Fibroblast of skin of back (primary cell): ENCODE results near the gene PIK3C2G.

Experiments used
- DNase-seq: peaks from one replicate; pipeline ENCODE4 v3.0.0-alpha.2; 2013

Gene PIK3C2G

GRCh38 chr12:18576648-18577047 lies 315.3 kb downstream of the PIK3C2G start:
- no peak for DNase-seq

GRCh38 chr12:18578191-18578590 lies 316.9 kb downstream of the PIK3C2G start:
- DNase-seq = peak; percentile 25

- no peak for DNase-seq
These were observed 319.0 kb downstream of the PIK3C2G start for GRCh38 chr12:18580291-18580690.

- DNase-seq = no peak
These were observed 319.4 kb downstream of the PIK3C2G start for GRCh38 chr12:18580706-18581105.

GRCh38 chr12:18581232-18581962 lies 320.1 kb downstream of the PIK3C2G start:
- peak; percentile 36 for DNase-seq

GRCh38 chr12:18583655-18584054 lies 322.3 kb downstream of the PIK3C2G start:
- DNase-seq = no peak

GRCh38 chr12:18586581-18586980 lies 325.3 kb downstream of the PIK3C2G start:
- DNase-seq = no peak

- no peak for DNase-seq
These were observed 328.0 kb downstream of the PIK3C2G start for GRCh38 chr12:18589316-18589715.

GRCh38 chr12:18591473-18591872 lies 330.2 kb downstream of the PIK3C2G start:
- no peak for DNase-seq

- peak; percentile 23 for DNase-seq
These were observed 334.1 kb downstream of the PIK3C2G start for GRCh38 chr12:18595412-18595811.

- DNase-seq = no peak
These were observed 340.6 kb downstream of the PIK3C2G start for GRCh38 chr12:18601962-18602361.

GRCh38 chr12:18612971-18613370 lies 351.7 kb downstream of the PIK3C2G start:
- peak; percentile 7 for DNase-seq

- DNase-seq = no peak
These were observed 359.7 kb downstream of the PIK3C2G start for GRCh38 chr12:18620986-18621385.

- DNase-seq = no peak
These were observed 368.1 kb downstream of the PIK3C2G start for GRCh38 chr12:18629445-18629844.

GRCh38 chr12:18629916-18630315 lies 368.6 kb downstream of the PIK3C2G start:
- DNase-seq = no peak

GRCh38 chr12:18631339-18631738 lies 370.0 kb downstream of the PIK3C2G start:
- DNase-seq = no peak

GRCh38 chr12:18632848-18633247 lies 371.5 kb downstream of the PIK3C2G start:
- DNase-seq = no peak

- DNase-seq = no peak
These were observed 373.1 kb downstream of the PIK3C2G start for GRCh38 chr12:18634382-18634781.

- DNase-seq = no peak
These were observed 379.1 kb downstream of the PIK3C2G start for GRCh38 chr12:18640321-18640955.

- DNase-seq = peak; percentile 16
These were observed 382.4 kb downstream of the PIK3C2G start for GRCh38 chr12:18643681-18644080.

- no peak for DNase-seq
These were observed 383.2 kb downstream of the PIK3C2G start for GRCh38 chr12:18644564-18644963.

- DNase-seq = no peak
These were observed 385.1 kb downstream of the PIK3C2G start for GRCh38 chr12:18646286-18646890.

- peak; percentile 3 for DNase-seq
These were observed 390.2 kb downstream of the PIK3C2G start for GRCh38 chr12:18651525-18651924.

GRCh38 chr12:18652596-18652995 lies 391.3 kb downstream of the PIK3C2G start:
- no peak for DNase-seq
